Suprapubic skin (tissue), 4 donors: Measurements from ENCODE around the gene MAP4. TPM values are rescaled to one million over a fixed set of nuclear protein-coding genes. Genes with fewer than 3 reads are reported as not detected.

Experiments used
- DNase-seq, 2 donors: peaks; one replicate each; pipeline ENCODE4 v3.0.0-alpha.2; 2019; ENCODE audit warnings: low spot score in 2 of 2
- H3K27ac ChIP-seq: fragments of 200-600 bp; sonication (generic); one replicate; pipeline ENCODE4 v1.5.1; 2019
- H3K27me3 ChIP-seq: fragments of 200-600 bp; sonication (generic); one replicate; pipeline ENCODE4 v1.5.1; 2019
- H3K36me3 ChIP-seq: fragments of 200-600 bp; sonication (generic); one replicate; pipeline ENCODE4 v1.5.1; 2019
- H3K4me1 ChIP-seq: fragments of 200-600 bp; sonication (generic); one replicate; pipeline ENCODE4 v1.5.1; 2019
- H3K4me3 ChIP-seq: fragments of 200-600 bp; sonication (generic); one replicate; pipeline ENCODE4 v1.5.1; 2019; ENCODE audit warnings: mild to moderate bottlenecking
- H3K9me3 ChIP-seq: fragments of 200-600 bp; sonication (generic); one replicate; pipeline ENCODE4 v1.5.1; 2019
- CTCF ChIP-seq, 2 donors: fragments of 200-600 bp in 1 of 2; fragments of 450-650 bp in 1 of 2; sonication (generic) in 1 of 2; IDR thresholded peaks; one replicate each; pipeline ENCODE4 v1.5.1; 2016 to 2019; ENCODE audit warnings: antibody characterized with exemption in 2 of 2, mild to moderate bottlenecking in 1 of 2, moderate library complexity in 1 of 2
- EP300 ChIP-seq: sonication (generic); formaldehyde crosslinking; IDR thresholded peaks from one replicate; pipeline ENCODE4 v1.6.1; 2017; ENCODE audit warnings: antibody characterized with exemption
- POLR2A ChIP-seq, 2 donors: fragments of 450-650 bp; IDR thresholded peaks; one replicate each; pipeline ENCODE4 v1.6.1; 2017; ENCODE audit warnings: antibody characterized with exemption in 2 of 2, mild to moderate bottlenecking in 2 of 2, moderate library complexity in 2 of 2
- POLR2AphosphoS5 ChIP-seq, 3 donors: sonication (generic); formaldehyde crosslinking; IDR thresholded peaks; one replicate each; pipeline ENCODE4 v1.6.1; 2017; ENCODE audit warnings: antibody characterized with exemption in 3 of 3
- WGBS: methylation state at CpG from one replicate; pipeline ENCODE4 v1.1.5; 2018; 5-methylcytosine and 5-hydroxymethylcytosine counted together
- total RNA-seq, 4 donors: library from RNA; depleted of rRNA; stranded (reverse); fragments of >200 nt; gene quantifications; one replicate each; pipeline ENCODE4 v1.1.0, GENCODE V29; 2016

MAP4 gene
- total RNA-seq, 4 donors from 2014 or later: 132 to 162 (median 144) TPM

- WGBS: 91% methylated on average over 7 of the region's 12 CpGs
- peaks cover 91% of the 10 kb centered on the region for H3K36me3 ChIP-seq
- no peaks in the 10 kb centered on the region for H3K27me3 ChIP-seq
- DNase-seq: no peak
- H3K27ac ChIP-seq: no peak overlapping the region
- H3K4me1 ChIP-seq: no peaks in the 10 kb centered on the region
- H3K4me3 ChIP-seq: no peak overlapping the region
- TF ChIP-seq POLR2A (IDR thresholded peaks at IDR 0.05) (no peak), CTCF (IDR thresholded peaks at IDR 0.05) (no peak), POLR2AphosphoS5 (IDR thresholded peaks at IDR 0.05) (no peak), EP300 (no peak)
- no peaks in the 10 kb centered on the region for H3K9me3 ChIP-seq
Observed at GRCh38 chr3:47863391-47864128, 152.7 kb downstream of the MAP4 start.

GRCh38 chr3:47859956-47860605, 156.1 kb downstream of the MAP4 start:
- H3K27me3 ChIP-seq: no peaks in the 10 kb centered on the region
- H3K36me3 ChIP-seq: peaks cover 90% of the 10 kb centered on the region
- H3K4me1 ChIP-seq: no peaks in the 10 kb centered on the region
- no peak overlapping the region for H3K4me3 ChIP-seq
- no peak overlapping the region for H3K27ac ChIP-seq
- H3K9me3 ChIP-seq: no peaks in the 10 kb centered on the region
- no peak for DNase-seq
- TF ChIP-seq CTCF (IDR thresholded peaks at IDR 0.05) (no peak), EP300 (no peak), POLR2AphosphoS5 (IDR thresholded peaks at IDR 0.05) (no peak), POLR2A (IDR thresholded peaks at IDR 0.05) (no peak)
- WGBS: 94% methylated on average over 4 of the region's 4 CpGs

GRCh38 chr3:47857151-47857550, 159.1 kb downstream of the MAP4 start:
- WGBS: 100% methylated on average over 2 of the region's 2 CpGs
- Histone ChIP-seq H3K27ac (no peak overlapping the region), H3K4me1 (no peaks in the 10 kb centered on the region), H3K9me3 (no peaks in the 10 kb centered on the region), H3K36me3 (peaks cover 92% of the 10 kb centered on the region), H3K27me3 (no peaks in the 10 kb centered on the region), H3K4me3 (no peak overlapping the region)
- TF ChIP-seq CTCF (IDR thresholded peaks at IDR 0.05) (no peak), POLR2A (IDR thresholded peaks at IDR 0.05) (no peak), EP300 (no peak), POLR2AphosphoS5 (IDR thresholded peaks at IDR 0.05) (no peak)
- DNase-seq: no peak

GRCh38 chr3:47856669-47857068, 159.5 kb downstream of the MAP4 start:
- DNase-seq: no peak
- Histone ChIP-seq H3K36me3 (peaks cover 95% of the 10 kb centered on the region), H3K9me3 (no peaks in the 10 kb centered on the region), H3K27me3 (no peaks in the 10 kb centered on the region), H3K4me1 (no peaks in the 10 kb centered on the region), H3K4me3 (no peak overlapping the region), H3K27ac (no peak overlapping the region)
- TF ChIP-seq EP300 (no peak), CTCF (IDR thresholded peaks at IDR 0.05) (no peak), POLR2A (IDR thresholded peaks at IDR 0.05) (no peak), POLR2AphosphoS5 (IDR thresholded peaks at IDR 0.05) (no peak)
- WGBS: 73% methylated on average over 5 of the region's 11 CpGs
